HG02938 (cell line): ENCODE results near the gene PARD3B.

ENCODE experiments used
- ATAC-seq: cut with Tn5 transposase; IDR thresholded peaks from one replicate; pipeline ENCODE4 v1.9.1; 2021; ENCODE audit warnings: mild to moderate bottlenecking, moderate library complexity; ENCODE audit not compliant: unreplicated experiment

PARD3B gene

DNA sequence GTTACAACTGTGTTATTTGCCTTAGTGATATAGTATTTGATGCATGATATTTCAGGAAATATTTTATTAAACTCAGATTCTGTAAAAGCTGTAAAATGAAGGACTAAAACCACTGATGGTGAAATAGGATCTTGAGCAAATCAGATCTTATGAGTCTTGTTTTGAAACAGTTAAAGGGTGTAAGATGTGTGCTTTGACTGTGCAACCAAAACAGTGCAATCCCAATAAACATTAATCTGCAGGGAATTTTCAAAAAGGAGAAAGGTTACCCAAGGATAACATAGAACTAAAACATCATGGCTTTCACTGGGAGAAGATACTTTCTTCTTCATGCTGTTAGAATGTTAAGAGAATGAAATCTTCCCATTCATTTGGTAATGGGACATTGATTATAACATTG lies 378.7 kb downstream of the PARD3B start:
- ATAC-seq = no peak

DNA sequence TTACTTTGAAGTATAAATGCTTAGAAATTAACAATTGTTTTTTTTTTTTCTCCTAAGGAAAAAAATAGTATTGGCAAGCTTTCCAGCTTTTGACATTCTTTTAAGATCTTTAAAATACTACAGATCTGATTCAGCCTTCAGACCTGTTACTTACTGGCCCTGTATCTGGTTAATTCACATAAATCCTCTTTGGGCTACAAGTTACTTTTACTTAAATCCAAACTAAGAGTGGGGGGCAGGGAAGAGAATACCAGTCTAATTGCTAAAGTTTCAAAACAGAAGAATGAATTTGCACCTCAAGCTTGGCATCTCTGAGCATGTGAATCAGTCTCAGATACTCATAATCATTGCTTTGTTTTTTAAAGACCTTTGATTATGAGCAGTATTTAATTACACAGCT lies 386.3 kb downstream of the PARD3B start:
- no peak for ATAC-seq

DNA sequence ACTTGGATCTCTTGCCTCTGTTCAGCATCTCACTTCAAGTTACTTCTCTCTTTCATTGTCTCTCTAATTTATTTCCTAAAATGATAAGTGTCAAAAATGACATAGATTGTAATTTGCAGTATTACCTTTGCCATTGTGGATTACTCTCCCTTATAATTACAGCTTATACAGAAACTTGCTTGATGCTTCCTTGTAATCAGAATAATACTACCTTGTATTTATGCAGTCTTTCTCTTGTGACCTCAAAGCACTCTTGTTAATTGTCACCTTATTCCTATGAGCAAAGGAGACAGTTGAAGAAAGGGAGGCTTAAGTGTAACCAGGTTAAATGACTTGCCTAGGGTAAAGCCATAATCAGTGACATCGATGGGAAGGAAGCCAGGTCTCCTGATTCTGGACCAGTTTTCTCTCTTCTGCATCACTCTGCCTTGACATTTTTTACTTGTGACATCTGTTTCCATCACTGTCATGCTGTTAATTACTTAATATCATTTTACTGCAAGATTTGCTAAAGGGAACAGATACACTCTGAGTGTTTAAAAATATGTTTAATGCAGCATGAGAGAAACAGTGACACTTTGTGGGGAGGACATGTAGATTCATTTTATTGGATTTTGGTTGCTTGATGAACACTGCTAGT lies 388.6 kb downstream of the PARD3B start:
- ATAC-seq = no peak

DNA sequence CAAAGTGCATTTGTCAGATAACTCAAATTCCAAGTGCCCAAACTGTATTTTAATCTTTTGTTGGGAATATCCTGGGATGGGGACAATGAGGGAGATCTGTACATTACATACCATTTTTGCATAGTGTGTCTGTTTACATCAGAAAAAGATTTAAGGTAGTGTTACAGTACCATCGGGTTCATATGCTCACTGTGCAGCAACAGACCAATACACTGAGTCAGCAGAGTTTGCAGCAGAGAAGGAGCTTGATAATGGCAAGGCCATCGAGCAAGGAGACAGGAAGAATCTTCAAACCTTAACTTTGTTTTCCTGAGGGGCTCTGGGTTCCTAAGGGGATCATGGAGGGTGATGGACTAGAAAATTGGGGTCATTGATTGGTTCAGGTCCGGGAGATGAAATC lies 399.7 kb downstream of the PARD3B start:
- ATAC-seq = no peak

DNA sequence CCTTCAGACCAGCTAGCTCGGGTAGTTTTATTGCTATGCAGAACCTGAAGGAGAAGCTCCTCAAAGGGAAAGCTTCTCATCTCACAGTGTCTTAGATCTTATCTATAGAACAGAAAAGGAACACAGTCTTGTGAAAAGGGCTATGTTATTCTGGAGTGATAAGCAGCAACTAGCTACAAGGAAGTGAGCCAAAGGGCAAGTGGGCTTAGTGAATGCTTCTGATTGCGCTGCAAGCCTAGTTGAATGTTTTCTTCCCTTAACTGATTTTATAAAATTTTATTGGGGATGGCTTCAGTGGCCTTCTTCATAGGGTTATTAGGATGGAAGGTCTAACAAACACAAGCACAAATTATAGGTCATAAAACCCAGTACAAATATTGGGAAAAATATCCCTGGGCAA lies 400.1 kb downstream of the PARD3B start:
- ATAC-seq = no peak

DNA sequence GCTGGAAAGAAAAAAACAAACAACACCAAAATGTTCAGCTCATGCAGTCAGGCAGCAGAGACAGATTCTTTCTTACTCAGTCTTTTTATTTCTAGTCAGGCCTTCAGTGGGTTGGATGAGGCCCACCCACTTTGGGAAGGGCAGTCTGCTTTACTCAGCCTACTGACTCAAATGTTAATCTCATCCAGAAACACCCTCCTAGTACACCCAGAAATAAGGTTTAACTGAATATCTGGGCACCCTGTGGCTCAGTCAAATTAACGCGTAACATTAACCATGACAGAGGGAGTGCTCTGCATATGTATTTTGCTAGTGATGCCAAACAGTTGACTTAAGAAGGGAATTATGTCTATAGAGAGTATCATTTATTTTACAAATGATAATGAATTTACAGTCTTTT lies 401.6 kb downstream of the PARD3B start:
- ATAC-seq = no peak

DNA sequence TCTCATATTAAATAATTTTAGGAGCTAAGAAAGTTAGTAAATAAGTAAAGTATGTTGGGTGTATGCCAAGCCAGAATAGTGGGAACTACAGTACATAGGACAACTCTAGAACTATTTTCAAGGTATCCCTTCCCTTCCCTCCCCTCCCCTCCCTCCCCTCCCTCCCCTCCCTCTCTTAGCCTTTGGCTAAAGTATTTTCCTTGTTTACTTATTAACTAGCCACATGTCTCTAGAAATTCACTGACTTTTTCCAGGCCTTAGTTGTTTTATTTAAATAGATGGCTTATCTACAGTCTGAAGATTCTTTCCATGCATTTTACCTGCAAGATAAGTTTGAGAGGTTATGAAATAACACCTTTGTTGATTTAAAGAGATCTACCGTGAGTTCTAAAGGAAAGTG lies 402.1 kb downstream of the PARD3B start:
- no peak for ATAC-seq

DNA sequence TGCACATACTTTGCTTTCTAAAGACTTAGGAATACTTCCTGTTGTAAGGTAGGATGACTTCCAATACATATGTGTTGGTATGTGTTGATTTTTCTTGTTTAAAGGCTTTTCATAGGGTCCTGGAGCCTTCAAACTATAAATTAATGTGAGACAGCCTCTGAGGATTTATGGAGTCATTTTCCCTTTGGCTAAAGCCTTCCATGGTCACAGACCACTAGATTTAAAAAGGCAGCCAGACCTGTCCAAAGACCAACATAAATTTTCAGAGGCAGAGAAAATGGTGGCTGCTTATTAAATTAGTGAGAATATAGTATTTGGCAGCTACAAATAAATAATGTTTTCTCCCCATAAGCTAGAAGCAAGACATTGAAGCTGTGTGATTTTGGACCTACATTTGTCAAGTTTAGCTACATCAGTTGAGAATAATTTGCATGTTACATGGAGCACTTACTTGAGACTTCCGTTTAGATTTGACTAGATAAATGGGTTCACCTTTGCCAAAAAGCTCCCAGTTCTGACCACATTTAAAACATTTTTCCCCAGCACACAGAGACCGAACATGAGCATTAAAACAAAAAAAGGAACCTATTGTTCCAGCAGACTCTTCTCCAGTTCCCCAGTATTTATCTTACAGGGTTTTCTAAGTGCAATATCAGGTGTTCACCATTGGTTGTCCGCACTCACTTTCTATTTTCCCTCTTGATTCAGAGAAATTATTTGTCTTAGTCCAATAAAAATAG lies 402.9 kb downstream of the PARD3B start:
- no peak for ATAC-seq

DNA sequence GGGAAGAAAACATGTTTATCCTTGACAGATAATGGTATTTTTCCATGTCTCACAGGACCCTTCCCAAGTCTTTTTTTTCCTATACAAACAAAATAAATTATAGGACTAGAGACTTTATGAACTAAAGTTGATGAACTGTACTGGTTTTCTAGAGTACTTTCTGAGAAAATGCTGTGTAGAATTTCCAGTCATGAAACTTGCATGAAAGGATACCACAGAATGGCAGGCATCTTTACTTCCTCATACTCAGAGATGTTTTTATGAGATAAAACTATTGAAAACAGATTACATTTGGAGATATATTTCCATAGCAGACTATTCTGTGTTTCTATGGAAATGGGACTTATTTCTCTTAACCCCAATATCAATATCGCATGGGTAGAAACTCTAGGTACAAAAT lies 403.5 kb downstream of the PARD3B start:
- ATAC-seq = no peak

DNA sequence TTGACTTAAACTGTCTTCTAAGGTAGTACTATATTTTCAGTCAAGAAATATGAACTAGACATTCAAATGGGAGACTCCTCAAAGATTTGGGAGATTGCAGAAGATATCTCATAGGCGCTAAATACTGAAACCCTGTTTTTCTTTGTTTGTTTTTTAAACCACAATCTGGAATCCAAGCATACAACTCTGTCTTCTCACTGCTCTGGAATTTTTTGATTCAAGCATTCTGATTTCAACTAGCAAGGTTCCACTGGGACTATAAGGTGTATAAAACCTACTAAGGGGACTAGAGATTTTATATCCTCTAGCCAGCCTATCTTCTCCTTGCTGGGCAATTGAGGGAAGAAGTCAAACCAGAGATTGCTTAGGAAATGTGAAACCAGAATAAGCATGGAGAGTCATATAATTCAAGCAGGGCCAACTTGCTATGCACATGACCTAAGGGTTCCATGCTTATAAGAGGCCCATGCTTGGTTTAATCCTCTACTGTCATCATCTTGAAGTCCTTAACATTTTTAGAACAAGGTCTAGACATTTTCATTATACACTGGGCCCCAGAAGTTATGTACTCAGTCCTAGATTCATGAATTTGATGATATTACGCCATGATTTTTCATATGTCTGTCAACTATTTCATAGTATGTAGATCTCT lies 405.5 kb downstream of the PARD3B start:
- no peak for ATAC-seq

DNA sequence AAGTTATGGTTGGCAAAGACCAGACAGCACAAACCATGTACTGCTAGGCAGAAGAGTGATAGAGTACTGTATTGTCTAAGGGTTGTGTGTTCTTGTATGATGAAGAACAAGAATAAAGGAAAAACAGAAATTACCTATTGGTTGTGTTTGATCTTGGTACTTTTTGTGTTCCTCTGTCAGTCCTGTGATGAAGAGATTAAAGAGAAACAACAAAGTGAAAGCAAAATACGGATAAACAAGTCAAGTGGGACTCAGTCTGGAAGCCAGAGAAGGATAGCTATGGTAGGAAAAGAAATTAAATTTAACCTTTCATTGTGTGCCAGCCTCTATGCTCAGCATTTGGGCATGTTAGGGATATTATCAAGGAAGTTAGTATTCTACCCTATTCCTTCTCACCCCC lies 413.1 kb downstream of the PARD3B start:
- ATAC-seq = no peak

DNA sequence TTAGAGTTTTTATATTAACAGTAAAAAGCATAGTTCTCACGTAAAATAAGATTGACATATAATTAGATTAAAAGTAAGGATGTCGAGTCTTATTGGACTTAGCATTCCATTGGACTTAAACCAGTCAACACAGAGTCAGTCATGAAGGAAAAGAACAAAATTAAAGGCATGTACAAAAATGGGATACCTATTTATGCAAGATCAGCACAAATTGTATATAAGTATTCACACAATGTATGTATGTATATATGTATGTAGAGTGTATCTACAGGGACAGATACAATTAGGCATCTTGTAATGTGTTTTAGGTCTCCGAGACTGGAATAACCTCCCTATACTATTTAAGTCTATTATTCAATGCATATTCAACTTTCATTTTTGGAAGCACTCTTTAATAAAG lies 419.1 kb downstream of the PARD3B start:
- no peak for ATAC-seq

DNA sequence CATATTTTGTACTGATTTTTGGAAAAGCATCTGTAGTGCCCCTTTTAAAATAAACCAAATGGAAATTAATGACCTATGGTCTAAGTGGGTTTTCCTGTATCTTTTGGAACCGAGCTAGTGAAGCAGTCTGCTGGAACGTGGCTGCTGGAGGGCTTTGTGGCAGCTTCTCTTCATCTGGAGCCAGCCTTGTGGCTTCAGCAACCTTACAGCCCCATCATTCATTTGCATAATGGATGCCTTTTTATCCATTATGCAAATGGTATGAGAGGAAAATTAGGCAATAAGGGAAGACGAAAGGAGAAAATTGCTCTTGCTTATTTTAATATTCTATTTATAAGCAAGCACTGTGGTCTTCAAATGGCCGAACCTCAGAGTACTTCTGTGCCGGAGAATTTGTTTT lies 421.0 kb downstream of the PARD3B start:
- no peak for ATAC-seq

DNA sequence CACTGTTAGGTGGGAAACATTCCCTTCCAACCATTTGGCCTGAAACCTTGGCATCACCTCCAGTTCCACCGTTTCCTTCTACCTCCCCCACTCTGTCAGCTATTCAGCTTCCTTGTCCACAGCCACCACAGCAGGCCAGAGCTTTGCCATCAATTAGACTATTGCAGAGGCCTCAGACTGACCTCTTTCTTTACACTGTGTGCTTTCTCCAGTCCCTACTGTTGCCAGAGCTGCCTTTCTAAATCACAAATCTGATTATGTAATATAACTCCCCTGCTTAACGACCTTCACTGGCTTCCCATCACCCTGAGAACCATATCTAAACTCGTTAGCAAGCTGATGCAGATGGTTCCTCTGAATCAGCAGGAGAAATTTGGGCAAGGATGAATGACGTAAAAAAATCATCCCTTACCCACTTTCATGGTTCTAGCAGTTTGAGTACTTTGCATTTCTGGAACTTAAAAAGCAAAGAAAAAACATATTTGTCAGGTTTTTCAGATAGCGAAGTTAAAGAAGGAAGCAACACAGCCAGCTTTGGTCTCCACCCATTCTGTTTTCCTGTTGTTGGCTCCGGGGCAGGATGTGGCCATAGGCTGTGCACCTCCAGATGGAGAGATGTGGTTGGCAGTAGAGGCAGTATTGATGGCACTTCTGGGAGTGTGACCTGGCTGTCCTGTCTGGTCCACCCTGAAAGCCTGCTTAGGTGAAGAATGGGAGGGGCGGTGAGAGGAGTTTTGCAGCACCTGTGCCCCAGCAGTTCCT lies 422.1 kb downstream of the PARD3B start:
- ATAC-seq = no peak

DNA sequence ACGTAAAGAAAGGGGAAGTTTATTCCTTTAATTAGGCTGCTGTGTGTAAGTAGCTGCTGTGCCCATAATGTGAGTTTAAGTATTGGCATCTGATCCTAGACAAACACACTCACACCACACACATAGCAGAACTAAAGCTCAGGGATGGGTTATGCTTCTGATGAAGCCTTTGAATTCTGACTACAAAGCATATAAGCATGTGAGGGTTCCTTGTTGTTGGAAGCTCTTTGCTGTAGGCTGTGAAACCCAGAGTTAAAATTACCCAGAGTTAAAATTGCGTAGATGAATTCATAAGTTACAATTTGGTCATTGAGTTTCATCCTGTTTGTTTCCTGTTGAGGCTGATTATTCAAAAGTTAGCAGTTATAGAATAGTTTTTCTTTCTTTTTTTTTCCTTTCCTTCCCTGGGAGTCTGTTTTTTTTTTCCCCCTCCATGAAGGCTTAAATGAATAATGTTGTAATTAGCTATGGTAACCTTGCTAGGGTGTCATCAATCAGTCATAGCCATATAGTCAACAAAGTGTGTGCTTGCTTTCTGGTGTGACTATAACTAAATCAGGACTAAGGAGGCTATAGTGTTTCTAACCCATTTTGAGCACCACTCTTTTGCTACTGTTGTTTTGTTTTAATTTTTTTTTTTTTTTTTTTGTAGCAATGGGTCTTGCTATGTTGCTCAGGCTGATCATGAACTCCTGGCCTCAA lies 426.1 kb downstream of the PARD3B start:
- no peak for ATAC-seq

DNA sequence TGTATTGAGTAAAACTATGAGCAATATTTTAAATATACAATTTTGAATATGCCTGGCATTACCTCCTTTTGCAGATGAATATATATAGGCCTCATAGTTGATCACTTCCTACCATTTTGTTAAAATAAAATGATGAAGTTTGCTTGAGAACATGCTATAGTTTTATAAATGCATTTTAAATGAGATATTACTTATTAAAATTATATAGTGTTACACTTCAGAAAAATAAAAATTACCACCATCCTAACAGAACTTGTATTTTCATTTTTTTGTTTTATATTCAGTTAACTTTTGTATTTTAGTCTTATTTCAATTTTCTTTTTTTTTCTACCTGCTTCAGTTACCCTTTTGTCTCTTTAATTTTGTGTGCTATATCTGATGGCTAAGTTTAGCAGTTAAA lies 426.9 kb downstream of the PARD3B start:
- no peak for ATAC-seq

DNA sequence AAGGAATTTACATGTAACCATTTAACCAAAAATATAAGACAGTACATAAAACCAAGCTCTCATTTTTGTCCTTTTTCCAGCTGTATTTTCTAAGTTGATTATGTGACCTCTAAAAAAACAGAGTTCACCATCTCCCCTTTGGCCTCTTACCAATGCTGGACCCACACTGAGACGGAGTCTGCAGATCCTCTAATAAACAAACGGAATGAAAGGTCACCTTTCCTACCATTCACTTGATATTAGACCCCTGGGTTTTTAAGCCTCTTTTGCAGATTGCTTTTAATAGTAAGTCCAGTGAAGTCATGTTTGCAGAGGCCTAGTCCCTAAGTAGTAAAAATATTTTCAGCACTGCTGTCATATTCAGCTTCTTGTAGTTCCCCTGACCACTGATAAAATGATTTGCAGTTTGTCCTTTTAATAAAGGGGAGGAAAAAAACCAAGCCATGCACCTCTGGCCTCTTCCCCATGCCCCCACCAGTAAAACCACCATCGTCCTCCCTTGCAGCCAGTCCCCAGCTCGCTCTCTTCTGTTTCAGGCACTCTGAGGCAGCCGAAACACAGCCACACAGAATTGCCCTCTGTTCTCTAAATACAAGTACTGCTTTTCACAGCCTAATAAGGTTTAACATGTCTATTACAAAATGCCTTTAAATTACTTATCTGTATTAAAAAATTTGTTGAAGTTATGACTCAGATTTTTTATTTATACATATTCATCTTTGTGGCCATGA lies 427.5 kb downstream of the PARD3B start:
- ATAC-seq = no peak

DNA sequence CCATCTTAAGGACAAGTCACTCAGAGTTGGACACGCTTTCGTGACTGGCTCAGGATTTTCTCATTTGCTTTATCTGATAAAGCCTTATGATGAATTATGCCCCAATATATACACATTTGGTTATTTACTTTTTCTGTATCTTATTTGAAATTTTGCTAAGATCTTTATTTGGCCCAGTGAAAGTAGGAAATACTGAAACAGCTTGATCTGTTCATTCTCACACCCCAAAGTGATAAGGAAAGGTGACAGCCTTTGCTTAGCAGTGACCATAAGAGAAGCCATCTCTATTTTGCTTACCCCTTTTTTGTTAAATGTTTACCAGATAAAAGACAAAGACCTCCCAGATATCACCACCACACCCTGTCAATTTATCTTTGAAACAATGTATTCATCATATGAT lies 428.3 kb downstream of the PARD3B start:
- ATAC-seq = no peak

DNA sequence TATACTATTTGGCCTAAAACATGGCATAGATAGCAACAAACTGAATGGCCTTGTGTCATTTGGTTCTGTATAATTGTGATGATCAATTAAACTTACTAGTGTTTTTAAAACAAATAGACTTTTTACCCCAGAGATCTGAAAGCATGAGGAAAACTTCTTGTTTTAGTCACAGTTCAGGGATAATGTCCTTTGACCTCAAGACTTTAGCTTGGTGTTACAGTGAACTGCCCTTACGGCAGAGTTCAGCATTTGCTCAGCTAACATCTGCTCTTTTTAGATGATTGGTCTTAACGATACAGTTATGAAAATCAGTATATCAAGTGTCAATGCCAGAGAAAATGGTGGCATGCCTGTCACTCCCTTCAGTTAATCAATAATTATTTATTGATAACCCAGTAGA lies 429.2 kb downstream of the PARD3B start:
- no peak for ATAC-seq

DNA sequence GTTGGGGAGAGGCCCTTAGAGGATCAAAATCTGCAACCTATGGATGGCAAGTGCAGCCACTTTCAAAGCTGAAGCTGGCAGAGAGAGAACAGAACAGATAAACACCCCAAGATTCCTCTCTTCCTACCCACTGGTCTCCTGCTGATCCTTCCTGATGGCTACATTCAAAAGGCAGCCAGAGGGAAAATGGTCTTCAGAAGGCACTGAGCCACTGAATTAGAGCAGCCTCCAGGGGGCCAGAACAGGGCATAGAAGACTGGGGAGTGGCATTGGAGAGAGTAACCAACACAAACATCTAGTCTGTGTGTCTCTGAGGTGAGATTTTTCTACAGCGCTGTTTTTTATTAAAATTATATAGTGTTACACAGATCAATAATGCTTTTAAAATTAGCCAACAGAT lies 432.6 kb downstream of the PARD3B start:
- no peak for ATAC-seq
